GM12873 (cell line): ENCODE data around the gene WDR91.

Experiments
- TF ChIP-seq, protein P1 (sequence below): IDR thresholded peaks from 2 replicates; pipeline ENCODE4 v1.5.1; 2012; ENCODE audit warnings: low read depth, mild to moderate bottlenecking, moderate library complexity, low read length, control low read depth; ENCODE audit not compliant: insufficient read depth; ENCODE audit errors: missing control alignments

WDR91 gene

DNA sequence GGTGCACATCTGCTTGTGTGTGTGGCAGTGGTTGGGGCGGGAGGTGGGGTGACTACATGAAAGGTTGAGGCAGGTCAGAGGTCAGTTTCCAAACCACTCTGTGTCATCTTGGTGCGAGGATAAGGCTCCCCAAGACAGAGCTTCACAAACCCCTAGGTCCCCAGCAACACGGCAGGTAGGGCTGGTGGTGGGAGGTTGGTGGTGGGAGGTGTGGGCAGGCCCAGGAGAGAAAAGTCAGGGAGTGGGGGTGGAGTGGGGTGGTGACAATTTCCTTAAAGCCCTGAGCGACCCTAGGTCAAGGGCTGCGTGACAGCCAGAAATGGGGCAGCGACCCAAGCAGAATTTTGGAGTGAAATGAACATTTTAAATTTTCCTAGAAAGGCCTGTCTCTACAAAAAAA lies 20.8 kb upstream of the WDR91 start:
- TF ChIP-seq, protein P1, sequence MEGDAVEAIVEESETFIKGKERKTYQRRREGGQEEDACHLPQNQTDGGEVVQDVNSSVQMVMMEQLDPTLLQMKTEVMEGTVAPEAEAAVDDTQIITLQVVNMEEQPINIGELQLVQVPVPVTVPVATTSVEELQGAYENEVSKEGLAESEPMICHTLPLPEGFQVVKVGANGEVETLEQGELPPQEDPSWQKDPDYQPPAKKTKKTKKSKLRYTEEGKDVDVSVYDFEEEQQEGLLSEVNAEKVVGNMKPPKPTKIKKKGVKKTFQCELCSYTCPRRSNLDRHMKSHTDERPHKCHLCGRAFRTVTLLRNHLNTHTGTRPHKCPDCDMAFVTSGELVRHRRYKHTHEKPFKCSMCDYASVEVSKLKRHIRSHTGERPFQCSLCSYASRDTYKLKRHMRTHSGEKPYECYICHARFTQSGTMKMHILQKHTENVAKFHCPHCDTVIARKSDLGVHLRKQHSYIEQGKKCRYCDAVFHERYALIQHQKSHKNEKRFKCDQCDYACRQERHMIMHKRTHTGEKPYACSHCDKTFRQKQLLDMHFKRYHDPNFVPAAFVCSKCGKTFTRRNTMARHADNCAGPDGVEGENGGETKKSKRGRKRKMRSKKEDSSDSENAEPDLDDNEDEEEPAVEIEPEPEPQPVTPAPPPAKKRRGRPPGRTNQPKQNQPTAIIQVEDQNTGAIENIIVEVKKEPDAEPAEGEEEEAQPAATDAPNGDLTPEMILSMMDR = no peak

DNA sequence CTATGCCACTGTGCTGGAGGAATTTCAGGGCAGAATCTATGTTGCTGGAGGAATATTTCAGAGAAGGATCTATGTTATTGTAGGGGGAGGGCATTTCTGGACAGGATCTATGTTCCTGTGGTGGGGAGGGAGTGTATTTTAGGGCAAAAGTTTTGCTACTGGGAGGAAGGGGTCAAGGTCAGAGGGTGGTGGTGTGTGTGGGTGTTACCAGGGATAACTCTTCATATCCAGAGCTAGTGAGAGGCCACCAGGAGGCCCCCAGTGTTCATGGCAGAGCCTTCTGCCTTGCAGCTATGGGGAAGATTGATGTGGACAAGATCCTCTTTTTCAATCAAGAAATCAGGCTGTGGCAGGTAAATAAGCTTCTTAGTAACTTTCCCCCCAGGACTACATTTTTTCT lies 20.4 kb upstream of the WDR91 start:
- TF ChIP-seq, protein P1 = no peak

DNA sequence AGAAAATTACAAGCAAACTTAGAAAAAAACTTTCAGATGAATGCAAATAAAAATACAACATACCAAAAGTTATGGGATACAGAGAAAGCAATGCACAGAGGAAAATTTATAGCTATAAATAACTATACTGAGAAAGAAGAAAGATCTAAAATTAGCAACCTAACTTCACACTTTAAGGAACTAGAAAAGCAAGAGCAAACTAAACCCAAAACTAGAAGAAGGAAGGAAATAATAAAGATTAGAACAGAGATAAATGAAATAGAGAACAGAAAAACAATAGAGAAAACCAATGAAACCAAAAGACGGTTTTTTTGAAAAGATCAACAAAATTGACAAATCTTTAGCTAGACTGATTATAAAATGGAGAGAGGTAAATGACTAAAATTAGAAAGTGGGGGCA lies 12.7 kb upstream of the WDR91 start:
- TF ChIP-seq, protein P1 = no peak

DNA sequence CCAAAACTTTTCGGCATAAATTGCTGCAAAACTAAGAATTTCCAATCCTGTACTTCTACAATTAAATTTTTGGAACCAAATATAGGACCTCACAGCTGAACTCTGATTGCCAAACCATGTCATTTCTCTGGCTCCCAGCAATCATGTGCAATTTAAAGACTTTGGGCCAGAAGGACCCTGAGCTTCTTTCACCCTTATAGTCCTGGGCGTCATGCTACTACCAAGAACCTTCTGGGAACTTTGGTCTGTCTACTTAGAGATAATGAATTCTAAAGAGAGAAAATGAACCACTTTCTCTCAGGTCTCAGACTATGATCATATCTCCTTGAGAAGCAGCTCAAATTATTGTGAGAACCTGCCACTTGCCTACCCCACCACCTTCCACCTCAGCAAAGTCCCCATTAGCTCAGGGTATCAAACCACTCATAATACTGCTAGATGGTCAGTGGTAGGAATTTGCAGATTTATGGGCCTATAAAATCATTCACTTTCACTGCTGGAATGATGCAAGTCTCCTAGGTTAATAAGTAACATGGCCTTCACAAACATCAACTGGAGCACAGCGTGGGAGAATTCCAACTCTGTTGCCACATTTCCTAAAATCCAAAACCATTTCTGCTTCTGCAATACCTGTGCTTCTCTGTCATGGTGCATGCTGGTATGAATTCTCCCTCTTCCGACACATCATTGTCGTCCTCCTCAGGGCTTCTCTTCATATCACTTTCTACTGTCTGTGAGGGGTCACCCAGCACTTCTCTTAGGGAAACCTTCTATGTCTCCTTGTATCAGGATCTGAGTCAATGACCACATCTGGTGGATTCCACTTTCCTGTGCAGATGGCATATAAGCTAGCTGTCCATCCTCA lies 6.6 kb upstream of the WDR91 start:
- TF ChIP-seq, protein P1 = no peak

DNA sequence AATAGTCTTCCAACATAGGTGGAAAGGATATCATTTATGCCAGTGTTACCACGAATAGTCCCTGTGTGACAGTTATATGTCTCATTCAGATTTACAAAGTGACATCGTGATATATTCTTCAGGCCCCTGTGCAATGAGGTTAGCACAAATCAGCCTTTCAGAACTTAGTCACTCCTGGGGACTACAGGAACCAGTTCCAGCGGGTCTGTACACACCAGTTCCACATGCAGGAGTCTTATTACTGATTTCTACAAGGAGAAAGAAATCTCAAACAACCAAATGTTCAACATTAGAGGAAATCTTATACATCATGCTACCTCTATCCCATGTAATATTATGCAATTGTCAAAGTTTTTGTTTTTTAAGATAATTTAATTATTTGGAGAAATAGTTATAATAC lies 4.4 kb upstream of the WDR91 start:
- TF ChIP-seq, protein P1 = no peak

DNA sequence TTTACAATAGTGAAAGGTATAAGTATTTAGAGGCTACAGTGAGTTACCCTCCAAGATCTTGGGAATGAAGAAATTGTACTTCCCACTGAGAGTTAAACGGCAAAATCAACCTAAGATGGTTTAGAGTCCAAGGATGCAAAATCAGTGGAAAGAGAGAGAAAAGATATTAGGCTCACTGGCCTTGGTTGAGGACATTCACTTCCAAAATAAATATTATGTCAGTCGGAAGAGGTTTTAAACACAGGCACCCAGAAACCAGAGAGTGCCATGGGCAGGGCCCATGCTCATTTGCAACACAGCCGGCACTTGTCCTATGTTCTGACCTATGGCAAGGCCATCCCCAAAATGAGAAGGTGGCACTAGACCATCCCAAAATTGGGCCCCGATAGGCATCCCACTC lies 3.9 kb upstream of the WDR91 start:
- TF ChIP-seq, protein P1 = no peak

DNA sequence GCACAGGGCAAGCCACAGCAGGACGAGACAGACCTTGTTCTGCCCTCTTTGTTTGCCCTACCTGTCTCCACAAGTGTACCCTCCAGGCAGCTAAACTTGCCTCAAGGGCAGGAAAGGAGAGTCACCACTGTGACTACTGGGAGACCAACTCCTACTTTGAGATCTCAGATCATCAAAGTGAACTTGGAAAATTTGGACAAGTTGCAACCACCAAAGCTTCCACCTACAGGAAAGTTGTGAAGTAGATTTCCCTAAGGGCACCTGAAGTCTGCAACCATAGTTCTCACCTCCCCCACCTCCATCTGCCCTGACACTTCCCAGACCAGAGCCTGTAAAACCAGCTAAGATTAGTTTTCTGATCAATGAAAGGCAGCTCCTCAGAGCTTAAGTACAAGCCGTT lies 2.5 kb upstream of the WDR91 start:
- TF ChIP-seq, protein P1 = no peak

DNA sequence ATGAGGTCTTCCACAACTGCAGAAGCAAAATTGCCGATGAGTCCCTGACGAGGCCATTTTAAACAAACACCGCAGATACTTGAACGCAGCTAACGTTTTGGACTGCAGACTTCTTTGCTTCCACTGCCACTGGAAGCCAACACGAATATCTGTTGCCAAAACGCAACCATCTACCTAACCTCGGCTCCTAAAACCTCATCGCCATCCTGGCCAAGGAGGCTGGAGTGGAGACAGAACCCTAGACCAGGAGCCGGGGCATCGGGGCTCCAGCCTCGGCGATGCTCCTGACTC lies 493 bp downstream of the WDR91 start:
- TF ChIP-seq, protein P1 = no peak
